Endothelial cell of umbilical vein (primary cell): Measurements from ENCODE around the gene CABP2. TPM values are rescaled to one million over a fixed set of nuclear protein-coding genes. Genes with fewer than 3 reads are reported as not detected.

Experiments
- BruUV-seq: library from RNA; stranded (reverse); fragments of 400-500 nt; replicated peaks from 2 replicates; lab custom pipeline; 2021; lab: Mats Ljungman, UMichigan
- CTCF ChIA-PET: fragments of 300-600, 350-600 bp; sonication (Branson Sonifier 250); formaldehyde crosslinking; loops from one replicate; lab custom pipeline; 2021; ENCODE audit warnings: antibody characterized with exemption, inconsistent platforms; lab: Charles Lee
- POLR2A ChIA-PET: fragments of 300-600, 350-600 bp; sonication (Branson Sonifier 250); formaldehyde crosslinking; loops from one replicate; lab custom pipeline; 2021; ENCODE audit warnings: antibody characterized with exemption, inconsistent platforms; lab: Charles Lee
- DNase-seq: peaks from one replicate; pipeline ENCODE4 v3.0.0-alpha.2; 2011; ENCODE audit warnings: low read depth, low spot score
- FAIRE-seq: peaks from 2 replicates; lab custom pipeline; 2011; peaks lifted over from hg19 to GRCh38; lab: Jason Lieb, UNC
- H2AFZ ChIP-seq: 2 replicates; pipeline ENCODE4 v1.6.0; 2012; ENCODE audit warnings: low read depth, low read length, control low read depth, inconsistent platforms
- H3K27ac ChIP-seq: 2 replicates; pipeline ENCODE4 v1.5.1; 2011; ENCODE audit warnings: low read depth, mild to moderate bottlenecking, control low read depth, low read length, moderate library complexity; ENCODE audit not compliant: insufficient read depth
- H3K27me3 ChIP-seq, 2 experiments: 2 replicates each; pipeline versions ENCODE4 v1.6.0 to v1.6.1; 2011; ENCODE audit warnings: low read length in 2 of 2, mixed read lengths in 1 of 2; ENCODE audit not compliant: control insufficient read depth in 2 of 2, insufficient read depth in 2 of 2
- H3K36me3 ChIP-seq, 2 experiments: 2 replicates in 1 of 2; 3 replicates in 1 of 2; pipeline ENCODE4 v1.5.1; 2011; ENCODE audit warnings: low read length in 2 of 2, mild to moderate bottlenecking in 1 of 2, moderate library complexity in 1 of 2; ENCODE audit not compliant: control insufficient read depth in 2 of 2, insufficient read depth in 2 of 2; ENCODE audit errors: extremely low read depth in 1 of 2
- H3K4me1 ChIP-seq: 3 replicates; pipeline ENCODE4 v1.5.1; 2011; ENCODE audit warnings: mild to moderate bottlenecking, low read length; ENCODE audit not compliant: control insufficient read depth, insufficient read depth; ENCODE audit errors: extremely low read depth
- H3K4me2 ChIP-seq: 2 replicates; pipeline ENCODE4 v1.6.1; 2011; ENCODE audit warnings: low read length, control low read depth, mixed read lengths; ENCODE audit not compliant: insufficient read depth
- H3K4me3 ChIP-seq, 3 experiments: fragments of 200-600 bp in 1 of 3; sonication (generic), shearing (Covaris generic) in 1 of 3; replicated peaks in 1 of 3; 2 replicates each; pipeline ENCODE4 v1.5.1; 2011 to 2016; ENCODE audit warnings: control low read depth in 3 of 3, low read length in 3 of 3, mild to moderate bottlenecking in 2 of 3, inconsistent platforms in 1 of 3, low read depth in 1 of 3, moderate library complexity in 1 of 3; ENCODE audit not compliant: insufficient read depth in 1 of 3
- H3K79me2 ChIP-seq: 2 replicates; pipeline ENCODE4 v1.6.0; 2012; ENCODE audit warnings: low read length, inconsistent platforms; ENCODE audit not compliant: control insufficient read depth, insufficient read depth
- H3K9ac ChIP-seq: replicated peaks from 2 replicates; pipeline ENCODE3; 2011; ENCODE audit warnings: low read length, control low read depth; ENCODE audit not compliant: insufficient read depth; ENCODE audit errors: extremely low read depth
- H3K9me1 ChIP-seq: replicated peaks from 3 replicates; pipeline ENCODE4 v1.6.0; 2011; ENCODE audit warnings: mild to moderate bottlenecking, low read length; ENCODE audit not compliant: control insufficient read depth, insufficient read depth; ENCODE audit errors: extremely low read depth
- H3K9me3 ChIP-seq: replicated peaks from 2 replicates; pipeline ENCODE4 v1.5.1; 2012; ENCODE audit warnings: low read length, inconsistent platforms; ENCODE audit not compliant: control insufficient read depth, insufficient read depth
- H4K20me1 ChIP-seq: replicated peaks from 2 replicates; pipeline ENCODE3; 2011; ENCODE audit warnings: mild to moderate bottlenecking, low read length; ENCODE audit not compliant: control insufficient read depth, insufficient read depth; ENCODE audit errors: extremely low read depth
- CTCF ChIP-seq, 2 donors: IDR thresholded peaks; 1 replicate in 1 of 2; 2 replicates in 1 of 2; pipeline ENCODE4 v1.5.1; 2011; ENCODE audit warnings: low read length in 2 of 2, mild to moderate bottlenecking in 2 of 2, moderate library complexity in 2 of 2, control low read depth in 1 of 2, inconsistent platforms in 1 of 2, low read depth in 1 of 2; ENCODE audit not compliant: insufficient read depth in 1 of 2; ENCODE audit errors: extremely low read depth in 1 of 2
- EZH2 ChIP-seq: IDR thresholded peaks from 2 replicates; pipeline ENCODE4 v1.6.1; 2012; ENCODE audit warnings: borderline replicate concordance, low read depth, mild to moderate bottlenecking, moderate library complexity, low read length, inconsistent platforms; ENCODE audit not compliant: severe bottlenecking
- FOS ChIP-seq: IDR thresholded peaks from 2 replicates; pipeline ENCODE4 v1.6.1; 2011; ENCODE audit warnings: mild to moderate bottlenecking, low read length, moderate library complexity, borderline replicate concordance; ENCODE audit not compliant: insufficient read depth
- GATA2 ChIP-seq: IDR thresholded peaks from 2 replicates; pipeline ENCODE4 v1.7.0; 2011; ENCODE audit warnings: low read depth, mild to moderate bottlenecking, moderate library complexity, mixed read lengths, low read length; ENCODE audit not compliant: insufficient read length, insufficient read depth
- JUN ChIP-seq: IDR thresholded peaks from 2 replicates; pipeline ENCODE4 v1.6.1; 2011; ENCODE audit warnings: borderline replicate concordance, low read depth; ENCODE audit not compliant: insufficient read length, insufficient read depth
- MAX ChIP-seq: IDR thresholded peaks from 2 replicates; pipeline ENCODE4 v1.6.1; 2011; ENCODE audit not compliant: insufficient read depth, insufficient read length
- MYC ChIP-seq: IDR thresholded peaks from one replicate; pipeline ENCODE4 v1.6.1; 2011; ENCODE audit warnings: mild to moderate bottlenecking, low read depth, low read length
- POLR2A ChIP-seq: IDR thresholded peaks from 2 replicates; pipeline ENCODE4 v1.6.1; 2012; ENCODE audit warnings: low read depth, mild to moderate bottlenecking, control low read depth, low read length
- POLR2AphosphoS5 ChIP-seq: IDR thresholded peaks from 2 replicates; pipeline ENCODE4 v1.6.1; 2012; ENCODE audit warnings: low read depth, mild to moderate bottlenecking, control low read depth, low read length, moderate library complexity; ENCODE audit not compliant: insufficient read depth
- dilution Hi-C: fragments of 300-500 bp; cut with MboI; formaldehyde crosslinking; loops from one replicate; pipeline ENCODE4 v1.15.0; 2019; ENCODE audit warnings: low sequenced_read_pairs; ENCODE audit not compliant: extremely low pct_ligation_motif_present
- intact Hi-C: fragments of 100-400 bp; cut with micrococcal nuclease; formaldehyde crosslinking; loops from one replicate; pipeline ENCODE4 v1.10.0; 2022
- polyA plus RNA-seq, 4 experiments: library from polyadenylated mRNA; depleted of rRNA in 3 of 4; stranded (reverse) in 3 of 4; unstranded in 1 of 4; fragments of >200 nt; gene quantifications; 2 replicates each; pipeline versions ENCODE4 v1.2.1 to v1.2.3, GENCODE V29; 2011 to 2012; ENCODE audit warnings: missing spikeins in 1 of 4
- total RNA-seq: library from RNA; stranded (reverse); gene quantifications from 2 replicates; pipeline ENCODE4 v1.2.3, GENCODE V29; 2021

CABP2 gene
- total and polyA plus RNA-seq, 2 donors (not counting 3 experiments of a cell fraction or from before 2014, with no cell fraction given) = not detected

DNA sequence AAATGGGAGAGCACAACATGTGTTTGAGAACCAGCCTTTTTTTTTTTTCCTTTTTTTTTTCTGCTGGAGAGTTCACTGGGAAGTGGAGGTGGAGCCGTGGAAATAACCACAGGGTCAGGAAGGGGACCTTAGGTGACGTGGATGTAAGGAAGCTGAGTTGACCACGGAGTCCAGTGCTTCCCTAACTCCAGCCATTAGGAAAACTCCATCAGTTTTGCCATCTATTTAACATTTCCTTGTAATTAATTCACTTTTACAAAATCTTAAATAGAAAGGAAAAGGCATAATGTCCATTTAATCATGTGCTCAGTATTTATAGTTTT, 13.3 kb downstream of the CABP2 start:
- POLR2A ChIA-PET = no interaction called here
- Histone ChIP-seq H3K4me3 (no peak overlapping the region), H3K36me3 (peaks cover 0 to 4% of the 10 kb centered on the region in 2 experiments), H3K27me3 (peaks cover 0 to 6% of the 10 kb centered on the region in 2 experiments), H4K20me1 (no peaks in the 10 kb centered on the region), H3K4me1 (peaks cover 29% of the 10 kb centered on the region), H3K9ac (no peak overlapping the region), H3K4me2 (no peak overlapping the region), H3K9me3 (no peaks in the 10 kb centered on the region), H3K9me1 (no peaks in the 10 kb centered on the region), H3K79me2 (peaks cover 11% of the 10 kb centered on the region), H2AFZ (no peak overlapping the region), H3K27ac (no peak overlapping the region)
- CTCF ChIA-PET = no interaction called here
- intact Hi-C loops (no loop called here), dilution Hi-C loops (no loop called here)
- DNase-seq (no peak), FAIRE-seq (no peak)
- TF ChIP-seq GATA2 (no peak), CTCF (IDR thresholded peaks at IDR 0.05; ENCODE audit: extremely low read depth in 1 of 2, insufficient read depth in 1 of 2, low read depth in 1 of 2, low read length in 2 of 2) (no peak), POLR2A (no peak), MAX (no peak), MYC (no peak), FOS (no peak), EZH2 (no peak), POLR2AphosphoS5 (no peak), JUN (no peak)
- no TSS peak for BruUV-seq
